ENCODE measurements around the gene CPED1. TPM values are rescaled to one million over a fixed set of nuclear protein-coding genes. Genes with fewer than 3 reads are reported as not detected.
"Not testable (repeated sequence)": the region's sequence is repeated elsewhere in the genome, so short reads cannot be mapped to it uniquely, and the experiment has no call there.

Gene CPED1
- total RNA-seq, 1 donor from 2014 or later: 58.6 TPM

- DNase-seq (ENCODE audit: low spot score): no peak
Observed at GRCh38 chr7:121020249-121020988, 31.9 kb downstream of the CPED1 start.

- no peak for DNase-seq (ENCODE audit: low spot score)
Observed at GRCh38 chr7:121020989-121021969, 32.8 kb downstream of the CPED1 start.

- DNase-seq (ENCODE audit: low spot score): no peak
Observed at GRCh38 chr7:121023194-121023593, 34.7 kb downstream of the CPED1 start.

GRCh38 chr7:121023683-121024511, 35.4 kb downstream of the CPED1 start:
- DNase-seq (ENCODE audit: low spot score): no peak

- DNase-seq (ENCODE audit: low spot score): no peak
Observed at GRCh38 chr7:121024611-121025010, 36.1 kb downstream of the CPED1 start.

GRCh38 chr7:121026159-121026558, 37.6 kb downstream of the CPED1 start:
- no peak for DNase-seq (ENCODE audit: low spot score)

GRCh38 chr7:121026577-121027111, 38.1 kb downstream of the CPED1 start:
- no peak for DNase-seq (ENCODE audit: low spot score)

- DNase-seq (ENCODE audit: low spot score): no peak
Observed at GRCh38 chr7:121027761-121028669, 39.5 kb downstream of the CPED1 start.

- DNase-seq (ENCODE audit: low spot score): no peak
Observed at GRCh38 chr7:121029302-121029701, 40.8 kb downstream of the CPED1 start.

- DNase-seq (ENCODE audit: low spot score): no peak
Observed at GRCh38 chr7:121030308-121030707, 41.8 kb downstream of the CPED1 start.

GRCh38 chr7:121032645-121033460, 44.3 kb downstream of the CPED1 start:
- DNase-seq (ENCODE audit: low spot score): no peak

- no peak for DNase-seq (ENCODE audit: low spot score)
Observed at GRCh38 chr7:121034929-121035328, 46.4 kb downstream of the CPED1 start.

GRCh38 chr7:121036776-121037175, 48.3 kb downstream of the CPED1 start:
- not testable (repeated sequence) for DNase-seq (ENCODE audit: low spot score)

- DNase-seq (ENCODE audit: low spot score): not testable (repeated sequence)
Observed at GRCh38 chr7:121037329-121037728, 48.8 kb downstream of the CPED1 start.

- no peak for DNase-seq (ENCODE audit: low spot score)
Observed at GRCh38 chr7:121037957-121038716, 49.6 kb downstream of the CPED1 start.

GRCh38 chr7:121038717-121039509, 50.4 kb downstream of the CPED1 start:
- no peak for DNase-seq (ENCODE audit: low spot score)

- no peak for DNase-seq (ENCODE audit: low spot score)
Observed at GRCh38 chr7:121039510-121039822, 51.0 kb downstream of the CPED1 start.

GRCh38 chr7:121039994-121040393, 51.5 kb downstream of the CPED1 start:
- DNase-seq (ENCODE audit: low spot score): no peak

All from mucosa of gallbladder (tissue), 1 donor.